HG03521 (cell line): ENCODE results near the gene SACM1L.

Experiments used
- ATAC-seq: cut with Tn5 transposase; IDR thresholded peaks from one replicate; pipeline ENCODE4 v1.9.1; 2021; ENCODE audit warnings: mild to moderate bottlenecking, moderate library complexity; ENCODE audit not compliant: unreplicated experiment

SACM1L gene

GRCh38 chr3:45781271-45781670 lies 92.1 kb downstream of the SACM1L start:
- ATAC-seq: no peak

- no peak for ATAC-seq
These were observed 92.6 kb downstream of the SACM1L start for GRCh38 chr3:45781841-45782240.

GRCh38 chr3:45782381-45782780 lies 93.2 kb downstream of the SACM1L start:
- ATAC-seq: no peak

GRCh38 chr3:45783667-45784066 lies 94.5 kb downstream of the SACM1L start:
- no peak for ATAC-seq

GRCh38 chr3:45785605-45786150 lies 96.5 kb downstream of the SACM1L start:
- ATAC-seq: no peak

GRCh38 chr3:45786801-45787495 lies 97.8 kb downstream of the SACM1L start:
- no peak for ATAC-seq

GRCh38 chr3:45787551-45787950 lies 98.4 kb downstream of the SACM1L start:
- ATAC-seq: no peak

- no peak for ATAC-seq
These were observed 100.1 kb downstream of the SACM1L start for GRCh38 chr3:45789235-45789812.

GRCh38 chr3:45790596-45790995 lies 101.4 kb downstream of the SACM1L start:
- ATAC-seq: no peak

GRCh38 chr3:45792036-45792435 lies 102.8 kb downstream of the SACM1L start:
- ATAC-seq: no peak

GRCh38 chr3:45792516-45793172 lies 103.4 kb downstream of the SACM1L start:
- ATAC-seq: no peak

GRCh38 chr3:45793482-45794176 lies 104.4 kb downstream of the SACM1L start:
- ATAC-seq: no peak

GRCh38 chr3:45794177-45794560 lies 105.0 kb downstream of the SACM1L start:
- no peak for ATAC-seq

- ATAC-seq: no peak
These were observed 105.5 kb downstream of the SACM1L start for GRCh38 chr3:45794660-45795059.
